Measurements from ENCODE around the gene ABCC3.
"Not testable (repeated sequence)": the region's sequence is repeated elsewhere in the genome, so short reads cannot be mapped to it uniquely, and the experiment has no call there.

Gene ABCC3

DNA sequence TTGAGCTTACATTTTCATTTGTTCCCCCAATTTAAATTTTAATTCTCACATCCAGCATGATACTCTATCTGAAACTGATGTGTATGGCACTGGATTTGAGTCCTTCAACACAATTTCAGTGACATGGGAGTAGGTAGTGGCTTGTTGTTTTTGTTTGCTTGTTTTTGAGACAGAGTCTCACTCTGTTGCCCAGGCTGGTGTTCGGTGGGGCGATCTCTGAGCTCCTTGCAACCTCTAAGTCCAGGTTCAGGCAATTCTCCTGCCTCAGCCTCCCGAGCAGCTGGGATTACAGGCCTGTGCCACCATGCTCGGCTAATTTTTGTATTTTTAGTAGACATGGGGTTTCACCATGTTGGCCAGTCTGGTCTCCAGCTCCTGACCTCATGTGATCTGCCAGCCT lies 74.4 kb downstream of the ABCC3 start:
- DNase-seq = not testable (repeated sequence)

- DNase-seq = no peak
Measured at GRCh38 chr17:50710025-50710424, 75.3 kb downstream of the ABCC3 start.

GRCh38 chr17:50710650-50711049 lies 76.0 kb downstream of the ABCC3 start:
- no peak for DNase-seq

DNA sequence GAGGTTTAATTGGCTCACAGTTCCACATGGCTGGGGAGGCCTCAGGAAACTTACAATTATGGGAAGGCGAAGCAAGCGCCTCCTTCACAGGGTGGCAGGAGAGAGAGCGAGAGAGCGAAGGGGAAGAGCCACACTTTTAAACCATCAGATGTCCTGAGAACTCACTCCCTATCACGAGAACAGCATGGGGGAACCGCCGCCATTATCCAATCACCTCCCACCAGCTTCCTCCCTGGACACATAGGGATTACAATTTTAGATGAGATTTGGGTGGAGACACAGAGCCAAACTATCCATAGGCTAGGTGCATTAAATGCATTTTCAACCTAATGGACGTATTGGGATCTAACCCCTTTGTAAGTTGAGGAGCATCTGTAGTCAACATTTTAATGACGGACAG lies 78.0 kb downstream of the ABCC3 start:
- no peak for DNase-seq

DNA sequence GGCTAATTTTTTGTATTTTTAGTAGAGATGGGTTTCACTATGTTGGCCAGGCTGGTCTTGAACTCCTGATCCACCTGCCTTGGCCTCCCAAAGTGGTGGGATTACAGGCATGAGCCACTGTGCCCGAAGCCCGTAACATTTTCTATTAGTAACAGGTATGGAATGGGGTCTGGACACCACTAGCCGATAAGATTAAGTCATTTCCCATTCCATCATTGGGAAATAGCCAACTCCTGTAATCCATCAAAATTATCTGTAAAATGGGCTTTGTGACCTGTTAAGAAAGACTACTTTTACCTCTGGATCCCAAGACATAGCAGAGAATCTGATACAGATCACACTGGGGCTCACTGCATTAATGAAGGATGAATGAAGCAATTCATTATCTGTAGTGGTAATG lies 80.8 kb downstream of the ABCC3 start:
- DNase-seq = no peak

DNA sequence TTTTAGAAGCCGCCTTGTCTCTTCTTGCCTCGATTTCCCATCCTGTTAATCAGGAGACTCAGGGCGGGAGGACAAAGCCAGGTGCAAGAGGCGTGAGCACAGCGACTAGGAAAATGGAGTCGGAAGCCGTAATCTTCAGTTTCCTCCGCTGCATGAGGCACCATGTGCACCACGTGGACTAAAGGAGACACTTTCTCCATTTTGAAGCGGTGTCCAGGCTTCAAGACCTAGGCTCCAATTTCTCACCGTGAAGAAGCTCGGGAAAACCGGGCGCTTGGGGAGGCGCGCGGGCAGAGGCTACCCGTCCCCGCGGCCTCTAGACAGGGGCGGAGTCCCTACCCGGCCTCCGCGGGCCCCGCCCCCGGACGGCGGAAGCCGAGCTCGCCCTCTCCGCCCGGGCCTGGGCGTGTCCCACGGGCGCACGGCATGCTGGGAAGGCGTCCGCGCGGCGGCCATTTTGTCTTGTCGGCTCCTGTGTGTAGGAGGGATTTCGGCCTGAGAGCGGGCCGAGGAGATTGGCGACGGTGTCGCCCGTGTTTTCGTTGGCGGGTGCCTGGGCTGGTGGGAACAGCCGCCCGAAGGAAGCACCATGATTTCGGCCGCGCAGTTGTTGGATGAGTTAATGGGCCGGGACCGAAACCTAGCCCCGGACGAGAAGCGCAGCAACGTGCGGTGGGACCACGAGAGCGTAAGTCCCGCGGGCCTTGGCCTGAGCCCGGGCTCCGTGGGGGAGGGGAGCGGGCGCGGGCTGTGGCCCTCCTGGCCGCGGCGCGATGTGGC lies 84.7 kb downstream of the ABCC3 start, which contains the start of gene LUC7L3:
TSS of gene LUC7L3 (plus strand) at position 460 of the 780 bp plus-strand sequence. CDS start at position 590, 130 bp downstream.
- peak; percentile 96 for DNase-seq

DNA sequence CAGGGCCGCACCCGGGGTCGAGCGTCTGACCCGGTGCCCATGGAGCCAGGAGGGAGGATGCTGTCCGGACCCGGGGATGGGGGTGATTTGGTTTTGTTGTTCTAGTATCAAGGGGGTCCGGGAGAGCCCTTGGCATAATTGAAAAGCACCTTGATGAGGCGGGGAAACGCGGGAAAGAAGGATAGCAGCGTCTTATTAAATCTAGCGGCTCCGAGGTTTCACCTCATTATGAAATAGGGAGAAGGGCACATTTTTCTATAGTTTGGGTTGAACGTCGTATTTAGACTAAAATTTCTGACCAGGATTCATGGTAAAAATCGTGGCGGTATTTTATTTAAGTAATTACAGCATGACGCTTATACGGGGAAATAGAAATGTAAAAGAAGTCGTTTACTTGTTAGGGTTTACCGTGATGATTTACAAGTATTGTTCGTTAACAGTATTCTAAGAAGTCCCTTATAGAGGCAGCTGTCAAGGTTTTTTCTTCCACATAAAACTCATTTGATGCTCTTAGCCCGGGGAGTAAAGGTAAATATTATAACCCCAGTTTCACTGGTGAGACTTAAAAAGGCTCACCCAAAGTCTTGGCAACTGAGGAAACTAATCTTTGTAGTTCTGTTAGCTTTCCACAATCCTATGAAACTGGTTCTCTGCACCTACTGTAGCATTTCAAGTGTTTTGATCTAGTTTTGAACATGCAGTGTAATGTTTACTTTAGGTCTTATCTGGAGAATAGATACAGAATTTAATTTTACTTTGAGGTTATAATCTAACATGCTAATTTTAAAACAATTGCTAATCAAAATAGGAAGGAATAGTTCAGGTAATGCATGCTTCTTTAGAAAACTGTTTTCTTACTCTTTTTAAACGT lies 85.5 kb downstream of the ABCC3 start:
- DNase-seq = no peak

- DNase-seq = no peak
Measured at GRCh38 chr17:50721194-50722010, 86.7 kb downstream of the ABCC3 start.

- no peak for DNase-seq
Measured at GRCh38 chr17:50722746-50723145, 88.1 kb downstream of the ABCC3 start.

GRCh38 chr17:50724622-50725021 lies 89.9 kb downstream of the ABCC3 start:
- not testable (repeated sequence) for DNase-seq

GRCh38 chr17:50725769-50726655 lies 91.3 kb downstream of the ABCC3 start:
- DNase-seq = no peak

DNA sequence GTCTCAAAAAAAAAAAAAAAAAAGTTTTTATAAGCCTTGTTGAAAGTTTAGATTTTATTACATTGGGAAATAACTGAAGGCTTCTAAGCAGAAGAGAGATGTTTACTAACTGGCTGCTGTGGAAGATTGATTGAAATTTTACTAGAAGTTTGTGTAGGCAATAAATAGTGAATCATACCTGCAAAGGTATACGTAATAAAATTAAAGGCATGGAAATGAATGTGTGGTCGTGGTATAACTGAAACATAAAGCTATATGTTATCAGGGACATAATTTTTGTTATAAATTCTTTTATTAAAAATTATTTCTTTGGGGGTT lies 93.4 kb downstream of the ABCC3 start:
- DNase-seq = no peak

DNA sequence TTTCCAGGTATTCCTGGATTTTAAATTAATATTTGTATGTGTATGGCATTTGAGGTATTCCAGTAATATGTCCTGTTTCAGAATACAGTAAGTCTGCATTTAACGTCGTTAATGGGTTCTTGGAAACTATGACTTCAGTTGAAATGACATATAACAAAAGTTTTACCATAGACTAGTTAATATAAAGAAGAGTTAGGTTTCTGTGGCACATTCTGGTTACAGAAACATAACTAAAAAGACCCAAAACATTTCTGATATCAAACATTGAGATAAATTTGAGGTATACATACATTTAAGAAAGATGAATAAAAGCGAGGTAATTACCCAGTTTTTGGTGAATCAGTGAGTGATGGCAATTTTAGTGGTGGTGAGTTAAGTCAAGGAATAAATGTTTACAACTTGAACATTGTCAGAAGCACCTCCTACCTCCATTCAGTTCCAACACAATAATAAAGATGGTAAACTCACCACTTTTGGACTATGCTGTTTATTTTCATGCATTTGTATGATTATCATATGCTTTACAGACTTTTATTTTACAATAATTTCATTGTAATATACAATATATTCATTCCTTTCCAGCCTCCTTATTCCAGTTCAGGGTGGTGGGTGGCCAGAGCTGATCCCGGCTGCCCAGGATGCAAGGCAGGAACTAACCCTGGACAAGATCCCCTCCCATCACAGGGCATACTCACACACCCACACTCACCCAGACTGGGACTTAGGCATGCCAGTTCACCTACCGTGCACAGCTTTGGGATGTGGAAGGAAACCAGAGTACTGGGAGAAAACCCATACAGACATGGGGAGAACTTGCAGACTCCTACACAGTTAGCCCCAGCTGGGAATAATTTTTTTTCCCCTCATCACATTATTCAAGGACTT lies 94.4 kb downstream of the ABCC3 start:
- no peak for DNase-seq

DNA sequence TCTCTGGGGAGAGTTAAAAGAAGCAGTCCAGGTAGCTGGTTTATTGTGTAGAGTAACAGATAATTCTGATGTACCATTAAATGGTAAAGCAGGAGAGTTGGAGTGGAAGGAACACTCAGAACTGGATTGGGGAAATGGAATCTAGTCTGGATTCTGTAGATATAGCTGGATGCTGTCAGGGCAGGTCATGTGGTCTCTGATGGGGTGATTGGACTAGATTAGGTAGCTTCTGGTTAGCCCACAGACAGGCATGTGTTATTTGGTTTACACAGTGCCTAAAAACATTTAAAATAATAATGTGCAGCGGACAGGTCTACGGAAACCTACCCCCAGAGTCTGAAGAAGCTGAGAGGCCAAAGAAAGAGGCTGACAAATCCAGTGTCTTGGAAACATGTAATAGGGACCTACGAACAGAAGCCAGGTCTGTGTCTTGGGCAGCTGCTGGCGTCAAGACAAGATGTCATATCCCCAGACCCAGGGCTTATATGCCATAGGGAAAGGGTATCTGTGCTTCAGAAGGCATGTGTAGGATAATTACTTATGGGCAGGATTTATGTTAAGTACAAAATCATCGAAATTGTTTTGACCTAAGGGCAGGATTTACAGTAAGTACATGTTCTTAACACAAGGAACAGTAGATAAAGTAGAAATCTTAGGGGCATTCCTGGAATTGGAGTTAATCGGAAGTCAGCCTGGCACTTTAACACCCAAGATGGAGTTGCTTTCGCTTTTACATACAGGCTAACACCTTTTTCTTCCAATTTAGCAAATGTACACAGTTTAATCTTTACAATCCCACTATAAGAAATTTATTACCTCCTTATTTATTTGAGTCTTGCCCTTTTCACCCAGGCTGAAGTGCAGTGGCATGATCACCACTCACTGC lies 97.1 kb downstream of the ABCC3 start:
- DNase-seq = no peak

DNA sequence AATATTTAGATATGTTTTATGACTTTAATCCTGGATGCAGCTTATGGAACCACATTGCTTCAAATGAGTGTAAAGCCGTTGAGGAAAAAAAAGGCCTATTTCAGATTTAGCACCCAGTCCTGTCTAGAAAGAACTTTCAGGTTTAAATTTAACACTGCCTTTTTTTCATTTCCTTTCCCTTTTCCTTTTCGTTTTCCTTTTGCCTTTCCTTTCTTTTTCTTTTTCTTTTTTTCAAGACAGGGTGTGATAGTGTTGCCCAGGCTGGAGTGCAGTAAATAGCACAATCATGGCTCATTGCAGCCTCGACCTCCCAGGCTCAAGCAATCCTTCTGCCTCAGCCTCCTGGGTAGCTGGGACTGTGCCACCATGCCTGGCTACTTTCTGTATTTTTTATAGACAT lies 100.6 kb downstream of the ABCC3 start:
- no peak for DNase-seq

DNA sequence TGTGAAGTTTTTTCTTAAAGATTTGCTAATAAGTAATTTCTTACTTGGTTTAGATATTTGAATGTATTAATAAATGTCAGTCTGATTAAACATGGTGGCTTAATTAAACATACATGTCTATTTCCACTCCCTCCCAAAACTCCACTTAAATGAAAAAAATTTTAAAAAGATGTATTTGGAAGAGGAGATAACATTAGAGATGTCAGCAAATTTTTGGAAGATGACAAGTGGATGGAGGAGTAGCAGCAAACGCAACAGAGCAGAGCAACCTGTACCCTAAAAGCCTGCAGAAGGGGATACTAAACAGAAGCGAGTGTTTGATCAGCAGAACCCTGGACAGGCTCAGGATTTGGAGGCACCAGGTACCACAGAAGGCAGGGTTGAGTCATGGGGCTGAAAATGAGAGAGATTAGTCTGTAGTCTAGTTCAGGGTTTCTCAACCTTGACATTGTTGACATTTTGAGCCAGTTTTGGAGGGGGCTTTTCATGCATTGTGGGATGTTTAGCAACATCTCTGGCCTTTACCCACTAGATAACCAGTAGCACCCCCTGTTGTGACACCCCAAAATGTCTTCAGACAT lies 102.5 kb downstream of the ABCC3 start:
- DNase-seq = no peak

- no peak for DNase-seq
Measured at GRCh38 chr17:50739098-50739497, 104.4 kb downstream of the ABCC3 start.
